Keratinocyte (primary cell): ENCODE measurements around the gene DDX42. TPM values are rescaled to one million over a fixed set of nuclear protein-coding genes. Genes with fewer than 3 reads are reported as not detected.

Source experiments
- DNase-seq: peaks from one replicate; pipeline ENCODE4 v3.0.0-alpha.2; 2011; ENCODE audit warnings: low read depth, missing footprints, low spot score
- FAIRE-seq: peaks from 2 replicates; lab custom pipeline; 2011; peaks lifted over from hg19 to GRCh38; lab: Jason Lieb, UNC
- H2AFZ ChIP-seq: 2 replicates; pipeline ENCODE4 v1.6.0; 2012; ENCODE audit warnings: low read length, control low read depth, inconsistent platforms; ENCODE audit not compliant: control insufficient read depth
- H3K27ac ChIP-seq: 2 replicates; pipeline ENCODE4 v1.5.1; 2011; ENCODE audit warnings: low read length; ENCODE audit not compliant: control insufficient read depth, insufficient read depth
- H3K27me3 ChIP-seq: 3 replicates; pipeline ENCODE4 v1.6.0; 2011; ENCODE audit warnings: low read length; ENCODE audit not compliant: control insufficient read depth, insufficient read depth; ENCODE audit errors: extremely low read depth
- H3K36me3 ChIP-seq, 2 experiments: 2 replicates in 1 of 2; 3 replicates in 1 of 2; pipeline ENCODE4 v1.5.1; 2011; ENCODE audit warnings: low read length in 2 of 2, mild to moderate bottlenecking in 1 of 2; ENCODE audit not compliant: control insufficient read depth in 2 of 2, insufficient read depth in 2 of 2; ENCODE audit errors: extremely low read depth in 1 of 2
- H3K4me1 ChIP-seq: 3 replicates; pipeline ENCODE4 v1.5.1; 2011; ENCODE audit warnings: low read length; ENCODE audit not compliant: control insufficient read depth, insufficient read depth; ENCODE audit errors: extremely low read depth
- H3K4me2 ChIP-seq: 3 replicates; pipeline ENCODE4 v1.6.0; 2011; ENCODE audit warnings: low read depth, low read length; ENCODE audit not compliant: control insufficient read depth, insufficient read depth; ENCODE audit errors: extremely low read depth
- H3K4me3 ChIP-seq, 3 experiments: fragments of 200-600 bp in 1 of 3; sonication (generic) in 1 of 3; 2 replicates in 2 of 3; 3 replicates in 1 of 3; pipeline ENCODE4 v1.5.1; 2011 to 2016; ENCODE audit warnings: low read length in 3 of 3, mild to moderate bottlenecking in 3 of 3, control low read depth in 2 of 3, inconsistent platforms in 1 of 3, low read depth in 1 of 3, mixed read lengths in 1 of 3, mixed run types in 1 of 3, moderate library complexity in 1 of 3; ENCODE audit not compliant: control insufficient read depth in 2 of 3, insufficient read depth in 2 of 3; ENCODE audit errors: extremely low read depth in 1 of 3
- H3K79me2 ChIP-seq: 2 replicates; pipeline ENCODE4 v1.6.0; 2012; ENCODE audit warnings: low read length; ENCODE audit not compliant: control insufficient read depth, insufficient read depth
- H3K9ac ChIP-seq: 3 replicates; pipeline ENCODE4 v1.6.0; 2011; ENCODE audit warnings: low read length; ENCODE audit not compliant: control insufficient read depth, insufficient read depth; ENCODE audit errors: extremely low read depth
- H3K9me1 ChIP-seq: 3 replicates; pipeline ENCODE4 v1.6.0; 2011; ENCODE audit warnings: low read length; ENCODE audit not compliant: control insufficient read depth, insufficient read depth; ENCODE audit errors: extremely low read depth
- H3K9me3 ChIP-seq: 2 replicates; pipeline ENCODE4 v1.5.1; 2012; ENCODE audit warnings: low read depth, low read length; ENCODE audit not compliant: control insufficient read depth
- H4K20me1 ChIP-seq: 3 replicates; pipeline ENCODE4 v1.6.0; 2011; ENCODE audit warnings: low read length; ENCODE audit not compliant: control insufficient read depth, insufficient read depth; ENCODE audit errors: extremely low read depth
- EZH2 ChIP-seq: IDR thresholded peaks from one replicate; pipeline ENCODE4 v1.6.1; 2012; ENCODE audit warnings: inconsistent platforms, mild to moderate bottlenecking, low read length, moderate library complexity
- dilution Hi-C: fragments of 300-500 bp; cut with MboI; formaldehyde crosslinking; loops from one replicate; pipeline ENCODE4 v1.7.0; 2020; ENCODE audit warnings: low sequenced_read_pairs; ENCODE audit not compliant: extremely low pct_ligation_motif_present
- polyA plus RNA-seq, 5 experiments: library from polyadenylated mRNA; depleted of rRNA in 3 of 5; stranded (reverse) in 3 of 5; stranded (forward) in 1 of 5; unstranded in 1 of 5; fragments of >200 nt; gene quantifications; 1 replicate in 1 of 5; 2 replicates in 3 of 5; 3 replicates in 1 of 5; pipeline versions ENCODE4 v1.2.1 to v1.2.3, GENCODE V29; 2011 to 2012; ENCODE audit warnings: missing spikeins in 2 of 5, low read depth in 1 of 5, low replicate concordance in 1 of 5
- TF ChIP-seq, protein P1 (sequence below), 3 experiments: IDR thresholded peaks in 1 of 3; conservative IDR thresholded peaks in 1 of 3; optimal IDR thresholded peaks in 1 of 3; 2 replicates in 2 of 3; 3 replicates in 1 of 3; pipeline versions ENCODE3 to v1.5.1; 2011; ENCODE audit warnings: low read length in 3 of 3, mild to moderate bottlenecking in 3 of 3, moderate library complexity in 2 of 3, control low read depth in 1 of 3, inconsistent platforms in 1 of 3; ENCODE audit not compliant: insufficient read depth in 2 of 3; ENCODE audit errors: extremely low read depth in 1 of 3

Gene DDX42
- polyA plus RNA-seq, 1 donor (not counting 4 experiments of a cell fraction or from before 2014, with no cell fraction given), result 116 TPM

DNA sequence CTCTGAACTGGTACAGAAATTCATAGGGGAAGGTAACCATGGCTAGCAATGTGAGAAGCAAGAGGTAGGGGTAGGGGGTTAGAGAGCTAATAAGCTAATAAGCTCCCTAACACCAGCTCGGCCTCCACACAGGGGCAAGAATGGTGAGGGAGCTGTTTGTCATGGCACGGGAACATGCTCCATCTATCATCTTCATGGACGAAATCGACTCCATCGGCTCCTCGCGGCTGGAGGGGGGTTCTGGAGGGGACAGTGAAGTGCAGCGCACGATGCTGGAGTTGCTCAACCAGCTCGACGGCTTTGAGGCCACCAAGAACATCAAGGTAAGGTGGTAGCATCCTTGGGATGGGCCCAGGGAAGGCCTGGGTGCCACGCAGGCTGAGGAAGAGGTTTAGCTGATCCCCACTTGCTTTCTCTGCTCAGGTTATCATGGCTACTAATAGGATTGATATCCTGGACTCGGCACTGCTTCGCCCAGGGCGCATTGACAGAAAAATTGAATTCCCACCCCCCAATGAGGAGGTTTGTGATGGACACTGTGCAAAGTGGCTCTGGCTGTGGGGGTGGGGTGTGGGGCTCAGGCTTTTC lies 57.0 kb downstream of the DDX42 start:
- H3K36me3 ChIP-seq, result peaks cover 54 to 57% of the 10 kb centered on the region in 2 experiments
- no peak overlapping the region for H3K4me3 ChIP-seq
- no peak overlapping the region for H2AFZ ChIP-seq
- peaks cover 7% of the 10 kb centered on the region for H4K20me1 ChIP-seq
- no peaks in the 10 kb centered on the region for H3K9me3 ChIP-seq
- peaks cover 42% of the 10 kb centered on the region for H3K79me2 ChIP-seq
- no peak for DNase-seq
- TF ChIP-seq, protein P1, sequence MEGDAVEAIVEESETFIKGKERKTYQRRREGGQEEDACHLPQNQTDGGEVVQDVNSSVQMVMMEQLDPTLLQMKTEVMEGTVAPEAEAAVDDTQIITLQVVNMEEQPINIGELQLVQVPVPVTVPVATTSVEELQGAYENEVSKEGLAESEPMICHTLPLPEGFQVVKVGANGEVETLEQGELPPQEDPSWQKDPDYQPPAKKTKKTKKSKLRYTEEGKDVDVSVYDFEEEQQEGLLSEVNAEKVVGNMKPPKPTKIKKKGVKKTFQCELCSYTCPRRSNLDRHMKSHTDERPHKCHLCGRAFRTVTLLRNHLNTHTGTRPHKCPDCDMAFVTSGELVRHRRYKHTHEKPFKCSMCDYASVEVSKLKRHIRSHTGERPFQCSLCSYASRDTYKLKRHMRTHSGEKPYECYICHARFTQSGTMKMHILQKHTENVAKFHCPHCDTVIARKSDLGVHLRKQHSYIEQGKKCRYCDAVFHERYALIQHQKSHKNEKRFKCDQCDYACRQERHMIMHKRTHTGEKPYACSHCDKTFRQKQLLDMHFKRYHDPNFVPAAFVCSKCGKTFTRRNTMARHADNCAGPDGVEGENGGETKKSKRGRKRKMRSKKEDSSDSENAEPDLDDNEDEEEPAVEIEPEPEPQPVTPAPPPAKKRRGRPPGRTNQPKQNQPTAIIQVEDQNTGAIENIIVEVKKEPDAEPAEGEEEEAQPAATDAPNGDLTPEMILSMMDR (optimal IDR thresholded peaks at IDR 0.05 in 1 of 3, IDR thresholded peaks at IDR 0.05 in 1 of 3, conservative IDR thresholded peaks at IDR 0.05 in 1 of 3; ENCODE audit: extremely low read depth in 1 of 3, insufficient read depth in 2 of 3, low read length in 3 of 3), result no peak
- TF ChIP-seq EZH2, result no peak
- no peak overlapping the region for H3K9ac ChIP-seq
- peaks cover 28% of the 10 kb centered on the region for H3K4me1 ChIP-seq
- dilution Hi-C loops, result no loop called here
- no peak for FAIRE-seq
- H3K27ac ChIP-seq, result no peak overlapping the region
- no peak overlapping the region for H3K4me2 ChIP-seq
- H3K9me1 ChIP-seq, result no peaks in the 10 kb centered on the region
- no peaks in the 10 kb centered on the region for H3K27me3 ChIP-seq

DNA sequence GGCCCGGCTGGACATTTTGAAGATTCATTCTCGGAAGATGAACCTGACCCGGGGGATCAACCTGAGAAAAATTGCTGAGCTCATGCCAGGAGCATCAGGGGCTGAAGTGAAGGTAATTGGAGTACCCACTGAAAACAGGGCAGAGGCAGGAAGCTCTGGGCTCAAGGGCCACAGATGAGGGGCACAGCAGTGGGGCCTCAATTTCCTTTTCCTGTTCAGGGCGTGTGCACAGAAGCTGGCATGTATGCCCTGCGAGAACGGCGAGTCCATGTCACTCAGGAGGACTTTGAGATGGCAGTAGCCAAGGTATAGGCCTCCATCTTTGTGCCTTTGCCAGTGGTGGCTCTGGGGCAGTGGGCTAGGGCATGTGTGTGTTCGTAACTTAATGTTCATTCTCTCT lies 57.5 kb downstream of the DDX42 start:
- Histone ChIP-seq H3K4me1 (peaks cover 25% of the 10 kb centered on the region), H3K27me3 (no peaks in the 10 kb centered on the region), H3K4me3 (no peak overlapping the region), H2AFZ (no peak overlapping the region), H3K9ac (no peak overlapping the region), H3K9me1 (no peaks in the 10 kb centered on the region), H3K4me2 (no peak overlapping the region), H3K36me3 (peaks cover 56 to 59% of the 10 kb centered on the region in 2 experiments), H3K79me2 (peaks cover 37% of the 10 kb centered on the region), H4K20me1 (peaks cover 7% of the 10 kb centered on the region), H3K27ac (no peak overlapping the region), H3K9me3 (no peaks in the 10 kb centered on the region)
- TF ChIP-seq EZH2, result no peak
- TF ChIP-seq, protein P1 (optimal IDR thresholded peaks at IDR 0.05 in 1 of 3, IDR thresholded peaks at IDR 0.05 in 1 of 3, conservative IDR thresholded peaks at IDR 0.05 in 1 of 3; ENCODE audit: extremely low read depth in 1 of 3, insufficient read depth in 2 of 3, low read length in 3 of 3), result no peak
- dilution Hi-C loops, result no loop called here
- FAIRE-seq, result no peak
- no peak for DNase-seq
